COLO668 (cell line): ENCODE results near the gene SCAMP2.

Experiments
- DNase-seq: peaks from one replicate; lab custom pipeline; 2025; ENCODE audit not compliant: unreplicated experiment; lab: John Stamatoyannopoulos, UW

The SCAMP2 gene

DNA sequence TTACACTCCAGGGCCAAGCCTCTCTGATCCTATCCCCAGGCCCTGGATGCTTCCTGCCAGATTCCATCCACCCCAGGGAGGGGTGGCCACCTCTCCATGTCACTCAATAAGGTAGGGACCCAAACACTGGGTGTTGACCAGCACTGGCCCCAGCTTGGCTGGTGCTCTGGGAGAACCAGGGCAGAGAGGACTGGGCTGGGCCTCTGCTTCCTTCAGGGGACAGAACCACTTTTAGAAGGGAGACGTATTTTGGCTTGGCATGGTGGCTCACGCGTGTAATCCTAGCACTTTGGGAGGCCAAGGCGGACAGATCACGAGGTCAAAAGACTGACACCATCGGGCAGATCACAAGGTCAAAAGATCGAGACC, 51.4 kb downstream of the SCAMP2 start:
- DNase-seq, result no peak

DNA sequence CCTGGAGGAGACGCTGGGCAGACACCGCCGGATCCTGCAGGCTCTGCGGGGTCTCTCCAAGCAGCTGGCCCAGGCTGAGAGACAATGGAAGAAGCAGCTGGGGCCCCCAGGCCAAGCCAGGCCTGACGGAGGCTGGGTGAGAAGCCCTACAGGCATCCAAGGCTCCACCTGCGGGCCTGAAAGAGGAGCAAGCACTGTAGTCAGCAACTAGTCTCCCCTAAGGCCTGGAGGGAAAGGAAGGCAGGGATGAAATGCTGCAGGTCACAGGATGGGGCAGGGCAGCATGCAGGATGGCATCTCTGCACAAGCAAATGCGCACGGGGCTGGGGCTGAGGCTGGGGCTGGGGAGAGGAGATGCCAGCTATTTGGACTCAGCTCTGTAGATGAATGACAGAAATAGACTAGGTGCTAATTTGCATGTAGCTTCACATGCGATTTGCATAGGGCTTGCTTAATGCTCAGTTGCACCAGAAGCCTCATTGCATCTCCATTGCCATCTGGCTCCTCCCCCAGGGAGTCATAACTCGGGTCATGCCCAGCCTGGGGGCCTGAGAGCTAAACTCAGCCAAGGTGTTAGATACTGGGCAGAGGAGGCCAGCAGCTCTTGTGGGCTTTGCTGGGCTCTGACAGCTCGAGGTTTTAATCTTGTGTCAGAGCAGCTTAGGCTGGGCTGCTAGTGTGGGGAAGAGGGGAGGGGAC, 51.9 kb downstream of the SCAMP2 start:
- DNase-seq, result peak; percentile 20

DNA sequence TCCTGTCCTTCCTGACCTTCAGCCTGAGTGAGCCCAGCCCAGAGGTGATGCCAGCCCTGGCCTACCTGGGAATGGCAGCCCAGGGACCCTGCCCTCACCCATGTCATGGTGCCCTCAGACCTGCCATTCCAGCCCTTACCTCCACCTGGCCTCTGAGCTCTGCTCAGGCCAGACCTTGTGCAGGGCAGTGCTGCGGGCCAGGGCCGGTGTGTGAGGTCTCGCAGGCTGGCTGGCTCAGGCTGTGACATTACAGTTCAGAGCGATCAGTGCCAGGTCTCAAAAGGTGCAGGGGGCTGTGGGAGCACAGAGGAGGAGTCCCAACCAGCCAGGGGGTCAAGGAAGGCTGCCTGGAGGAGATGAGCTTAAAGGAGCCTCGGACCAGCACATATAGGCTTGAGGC, 53.1 kb downstream of the SCAMP2 start:
- DNase-seq, result no peak

DNA sequence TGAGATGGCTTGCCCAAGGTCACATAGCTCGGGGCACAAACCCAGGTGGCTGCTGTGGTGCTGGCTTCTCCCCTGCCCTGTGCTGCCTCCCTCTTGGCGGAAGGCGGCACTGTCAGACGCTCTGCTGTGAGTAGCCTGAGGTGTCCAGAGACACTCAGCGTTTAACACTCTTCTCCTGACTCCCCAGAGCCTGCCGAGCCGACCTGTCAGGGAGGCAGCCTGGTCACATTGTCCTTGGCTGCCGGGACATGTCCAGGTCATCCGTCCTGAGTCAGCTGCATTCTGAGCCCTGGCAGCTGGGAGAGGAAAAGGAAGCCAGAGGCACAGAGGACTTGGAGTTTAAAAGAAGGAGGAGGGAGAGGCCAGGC, 55.8 kb downstream of the SCAMP2 start:
- no peak for DNase-seq

GRCh38 chr15:74816624-74817369, 56.4 kb downstream of the SCAMP2 start:
- no peak for DNase-seq

DNA sequence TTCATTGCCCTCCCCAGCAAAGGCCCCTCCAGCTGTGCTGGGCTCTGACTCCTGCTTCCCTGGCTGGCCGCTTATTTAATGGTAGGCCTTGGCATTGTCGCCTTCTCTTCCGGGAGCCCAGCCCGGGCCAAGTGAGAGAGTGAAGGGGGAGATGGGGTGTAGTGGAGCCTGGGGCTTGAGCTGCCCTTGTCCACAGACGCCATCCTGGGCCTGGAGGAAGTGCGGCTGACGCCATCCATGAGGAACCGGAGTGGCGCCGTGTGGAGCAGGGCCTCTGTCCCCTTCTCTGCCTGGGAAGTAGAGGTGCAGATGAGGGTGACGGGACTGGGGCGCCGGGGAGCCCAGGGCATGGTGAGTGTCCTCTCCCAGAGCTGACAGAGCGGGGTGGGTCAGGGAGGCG, 57.2 kb downstream of the SCAMP2 start:
- no peak for DNase-seq

DNA sequence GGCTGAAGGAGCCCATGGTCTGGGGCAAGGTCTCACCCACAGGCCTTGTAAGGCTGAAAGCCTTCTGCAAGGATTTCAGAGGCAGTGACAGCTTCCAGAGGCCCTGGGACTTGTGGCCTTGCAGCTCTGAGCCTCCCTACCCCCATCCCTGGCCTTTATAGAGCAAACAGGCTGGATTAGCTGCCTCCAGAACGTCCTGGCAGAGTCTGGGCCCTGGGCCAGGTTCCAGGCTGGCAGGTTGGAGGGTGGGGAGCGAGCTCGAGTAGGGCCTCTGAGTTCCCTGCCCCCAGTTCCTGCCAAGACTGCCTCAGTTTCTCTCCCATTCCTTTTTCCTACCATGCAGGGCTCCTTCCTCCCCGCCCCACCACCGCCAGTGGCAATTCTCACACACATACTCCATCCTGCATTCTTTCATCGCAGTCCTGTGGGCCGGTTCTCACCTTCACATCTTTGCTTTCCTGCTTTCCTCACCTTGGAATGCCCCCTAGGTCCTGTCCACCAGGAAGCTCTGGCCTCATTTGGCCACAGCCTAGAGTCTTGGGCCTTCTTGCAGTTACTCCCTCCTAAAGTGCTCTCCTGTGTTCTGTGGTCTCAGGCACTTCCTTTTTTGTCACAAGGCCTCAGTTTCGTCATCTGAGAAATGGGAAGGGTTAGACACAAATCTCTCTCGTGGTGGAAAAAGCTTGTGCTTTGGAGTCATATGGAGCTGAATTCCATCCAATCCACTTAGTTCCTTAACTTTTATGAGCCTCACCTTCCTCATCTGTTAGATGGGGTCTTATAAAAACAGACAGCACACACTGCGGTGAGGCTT, 57.8 kb downstream of the SCAMP2 start:
- no peak for DNase-seq

GRCh38 chr15:74812533-74812932, 60.6 kb downstream of the SCAMP2 start, which contains the start of gene LMAN1L:
TSS of gene LMAN1L (plus strand) at chr15:74812835. CDS start at chr15:74812855, 20 bp downstream.
- DNase-seq, result no peak

DNA sequence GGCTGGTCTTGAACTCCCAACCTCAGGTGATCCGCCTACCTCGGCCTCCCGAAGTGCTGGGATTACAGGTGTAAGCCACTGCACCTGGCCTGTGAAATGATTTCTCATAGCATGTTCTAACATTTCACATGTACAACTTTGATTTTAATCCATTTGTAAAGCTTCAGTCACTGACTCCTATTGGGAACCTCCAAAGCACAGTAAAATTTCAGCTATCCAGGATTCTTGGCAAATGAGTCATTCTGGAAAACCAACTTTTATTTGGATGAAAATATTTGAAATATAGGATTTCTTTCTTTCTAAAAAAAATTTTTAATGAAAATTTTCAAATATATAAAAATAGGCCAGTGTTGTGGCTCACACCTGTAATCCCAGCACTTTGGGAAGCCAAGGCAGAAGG, 63.2 kb downstream of the SCAMP2 start:
- DNase-seq, result no peak

- no peak for DNase-seq
These were observed 63.9 kb downstream of the SCAMP2 start for GRCh38 chr15:74809242-74809641.

DNA sequence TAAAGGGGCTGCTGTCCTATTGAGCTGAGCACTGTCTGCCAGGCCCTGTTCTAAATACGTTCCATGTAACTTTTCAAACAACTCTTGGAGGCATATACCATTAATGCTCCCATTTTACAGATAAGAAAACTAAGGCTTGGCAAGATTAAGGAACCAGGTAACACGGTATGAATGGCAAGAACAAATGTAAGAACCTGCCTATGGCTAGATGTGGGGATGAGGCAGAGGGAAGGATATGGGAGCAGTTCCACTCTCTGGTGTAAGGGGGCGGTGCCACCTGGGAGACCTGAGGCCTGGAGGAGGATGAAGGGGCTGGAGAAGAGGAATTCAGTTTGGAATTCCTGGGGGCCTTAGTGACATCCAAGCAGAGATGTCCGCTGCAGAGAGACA, 64.3 kb downstream of the SCAMP2 start:
- DNase-seq, result no peak

DNA sequence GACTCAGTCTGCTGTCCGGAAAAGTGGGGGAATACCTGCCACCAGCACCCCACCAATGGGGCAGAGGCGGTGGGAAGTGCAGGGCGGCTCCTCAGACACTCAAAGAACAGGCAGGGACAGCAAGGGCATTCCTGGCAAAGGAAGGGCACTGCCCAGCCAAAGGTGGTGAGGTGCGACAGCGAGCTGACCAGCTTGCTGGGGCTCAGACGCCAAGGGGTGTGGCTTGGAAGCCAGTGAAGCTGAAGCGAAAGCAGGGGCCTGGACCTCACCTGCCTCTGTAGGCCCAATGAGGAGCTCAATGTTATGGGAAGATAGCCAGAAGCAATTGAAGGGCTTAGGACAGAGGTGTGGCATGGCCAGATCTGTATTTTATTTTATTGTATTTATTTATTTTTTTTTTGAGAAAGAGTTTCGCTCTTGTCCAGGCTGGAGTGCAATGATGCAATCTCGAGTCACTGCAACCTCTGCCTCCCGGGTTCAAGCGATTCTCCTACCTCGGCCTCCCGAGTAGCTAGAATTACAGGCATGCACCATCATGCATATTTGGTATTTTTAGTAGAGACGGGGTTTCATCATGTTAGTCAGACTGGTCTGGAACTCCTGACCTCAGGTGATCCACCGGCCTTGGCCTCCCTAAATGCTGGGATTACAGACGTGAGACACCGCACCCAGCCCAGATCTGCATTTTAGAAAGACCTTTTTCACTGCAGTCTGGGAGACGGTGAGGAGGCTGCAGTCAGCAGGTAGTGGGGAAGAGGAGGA, 64.9 kb downstream of the SCAMP2 start:
- DNase-seq, result peak; percentile 8

DNA sequence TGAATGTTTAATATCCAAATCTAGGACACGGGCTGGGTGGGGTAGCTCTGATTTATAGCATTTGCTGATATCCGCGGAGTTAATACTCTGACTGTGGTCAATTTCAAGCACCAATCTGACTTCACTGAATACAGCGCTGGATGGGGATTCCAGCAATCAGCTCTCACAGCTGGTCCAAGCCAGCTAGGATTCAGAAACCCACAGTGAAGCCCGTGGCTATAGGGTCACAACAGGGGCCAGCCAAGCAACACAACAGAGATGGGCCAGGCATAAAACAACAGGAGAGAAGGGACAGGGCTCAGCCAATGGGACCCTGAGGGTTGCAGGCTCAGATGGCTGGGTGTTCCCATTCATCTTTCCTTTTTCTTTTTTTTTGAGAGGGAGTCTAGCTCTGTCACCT, 65.9 kb downstream of the SCAMP2 start:
- DNase-seq, result no peak

- DNase-seq, result no peak
These were observed 68.2 kb downstream of the SCAMP2 start for GRCh38 chr15:74804935-74805334.

DNA sequence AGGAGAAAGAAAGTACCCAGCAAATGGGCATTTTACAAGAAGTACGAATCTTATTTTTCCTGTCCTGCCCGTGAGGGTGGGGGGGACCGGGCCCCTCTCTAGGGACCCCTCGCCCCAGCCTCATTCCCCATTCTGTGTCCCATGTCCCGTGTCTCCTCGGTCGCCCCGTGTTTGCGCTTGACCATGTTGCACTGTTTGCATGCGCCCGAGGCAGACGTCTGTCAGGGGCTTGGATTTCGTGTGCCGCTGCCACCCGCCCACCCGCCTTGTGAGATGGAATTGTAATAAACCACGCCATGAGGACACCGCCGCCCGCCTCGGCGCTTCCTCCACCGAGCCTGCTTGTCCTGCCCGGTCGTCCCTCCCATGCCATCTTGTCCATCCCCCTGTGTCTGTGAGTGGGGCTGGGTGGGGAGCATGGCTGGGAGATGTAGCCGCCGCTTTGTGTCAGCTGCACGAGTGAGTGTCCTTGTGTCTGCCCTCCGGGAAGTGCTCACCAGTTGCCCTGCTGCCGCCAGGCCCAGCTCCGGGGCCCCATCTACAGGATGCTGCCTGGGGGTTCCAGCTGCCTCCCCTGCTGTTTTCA, 70.2 kb downstream of the SCAMP2 start:
- DNase-seq, result no peak

GRCh38 chr15:74802290-74802689, 70.9 kb downstream of the SCAMP2 start:
- DNase-seq, result no peak

- no peak for DNase-seq
These were observed 71.7 kb downstream of the SCAMP2 start for GRCh38 chr15:74801311-74801997.

- DNase-seq, result no peak
These were observed 72.5 kb downstream of the SCAMP2 start for GRCh38 chr15:74800559-74801094.

GRCh38 chr15:74799856-74800558, 73.2 kb downstream of the SCAMP2 start:
- DNase-seq, result peak; percentile 63
